Adrenal gland (tissue), 5 donors: ENCODE results near the gene CGNL1.

Experiments
- CTCF ChIP-seq, 6 experiments: fragments of 450-650 bp in 4 of 6; fragments of 200-600 bp in 2 of 6; sonication (generic) in 1 of 6; IDR thresholded peaks; 1 replicate in 5 of 6; 2 replicates in 1 of 6; pipeline versions ENCODE4 v1.5.1 to v1.8.0; 2016 to 2021; ENCODE audit warnings: antibody characterized with exemption in 6 of 6, mild to moderate bottlenecking in 2 of 6, moderate library complexity in 1 of 6
- POLR2A ChIP-seq, 2 donors: fragments of 450-650 bp; IDR thresholded peaks; one replicate each; pipeline ENCODE4 v1.6.1; 2017; ENCODE audit warnings: antibody characterized with exemption in 2 of 2, mild to moderate bottlenecking in 2 of 2, moderate library complexity in 1 of 2
- donor health status: DM: no; HTN: no; CAD: no.

- TF ChIP-seq CTCF (IDR thresholded peaks at IDR 0.05) (no peak), POLR2A (IDR thresholded peaks at IDR 0.05) (no peak)
Observed at GRCh38 chr15:57386976-57387375, 10.7 kb downstream of the CGNL1 start.
